Measurements from ENCODE around the gene PCDHGA12.
"Not testable (repeated sequence)": the region's sequence is repeated elsewhere in the genome, so short reads cannot be mapped to it uniquely, and the experiment has no call there.

PCDHGA12 gene

DNA sequence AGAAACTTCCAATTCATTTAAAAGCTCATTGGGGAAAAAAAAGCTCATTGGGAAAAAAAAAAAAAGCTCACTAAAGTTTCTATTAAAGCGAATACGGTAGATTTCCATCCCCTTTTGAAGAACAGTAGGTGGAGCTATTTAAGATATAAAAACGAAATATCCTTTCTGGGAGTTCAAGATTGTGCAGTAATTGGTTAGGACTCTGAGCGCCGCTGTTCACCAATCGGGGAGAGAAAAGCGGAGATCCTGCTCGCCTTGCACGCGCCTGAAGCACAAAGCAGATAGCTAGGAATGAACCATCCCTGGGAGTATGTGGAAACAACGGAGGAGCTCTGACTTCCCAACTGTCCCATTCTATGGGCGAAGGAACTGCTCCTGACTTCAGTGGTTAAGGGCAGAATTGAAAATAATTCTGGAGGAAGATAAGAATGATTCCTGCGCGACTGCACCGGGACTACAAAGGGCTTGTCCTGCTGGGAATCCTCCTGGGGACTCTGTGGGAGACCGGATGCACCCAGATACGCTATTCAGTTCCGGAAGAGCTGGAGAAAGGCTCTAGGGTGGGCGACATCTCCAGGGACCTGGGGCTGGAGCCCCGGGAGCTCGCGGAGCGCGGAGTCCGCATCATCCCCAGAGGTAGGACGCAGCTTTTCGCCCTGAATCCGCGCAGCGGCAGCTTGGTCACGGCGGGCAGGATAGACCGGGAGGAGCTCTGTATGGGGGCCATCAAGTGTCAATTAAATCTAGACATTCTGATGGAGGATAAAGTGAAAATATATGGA, at the start of gene PCDHGA12:
Gene PCDHGA12 (plus strand): TSS at position 176 of the 782 bp plus-strand sequence. CDS start 253 bp downstream, at position 429.
- no peak for FAIRE-seq

DNA sequence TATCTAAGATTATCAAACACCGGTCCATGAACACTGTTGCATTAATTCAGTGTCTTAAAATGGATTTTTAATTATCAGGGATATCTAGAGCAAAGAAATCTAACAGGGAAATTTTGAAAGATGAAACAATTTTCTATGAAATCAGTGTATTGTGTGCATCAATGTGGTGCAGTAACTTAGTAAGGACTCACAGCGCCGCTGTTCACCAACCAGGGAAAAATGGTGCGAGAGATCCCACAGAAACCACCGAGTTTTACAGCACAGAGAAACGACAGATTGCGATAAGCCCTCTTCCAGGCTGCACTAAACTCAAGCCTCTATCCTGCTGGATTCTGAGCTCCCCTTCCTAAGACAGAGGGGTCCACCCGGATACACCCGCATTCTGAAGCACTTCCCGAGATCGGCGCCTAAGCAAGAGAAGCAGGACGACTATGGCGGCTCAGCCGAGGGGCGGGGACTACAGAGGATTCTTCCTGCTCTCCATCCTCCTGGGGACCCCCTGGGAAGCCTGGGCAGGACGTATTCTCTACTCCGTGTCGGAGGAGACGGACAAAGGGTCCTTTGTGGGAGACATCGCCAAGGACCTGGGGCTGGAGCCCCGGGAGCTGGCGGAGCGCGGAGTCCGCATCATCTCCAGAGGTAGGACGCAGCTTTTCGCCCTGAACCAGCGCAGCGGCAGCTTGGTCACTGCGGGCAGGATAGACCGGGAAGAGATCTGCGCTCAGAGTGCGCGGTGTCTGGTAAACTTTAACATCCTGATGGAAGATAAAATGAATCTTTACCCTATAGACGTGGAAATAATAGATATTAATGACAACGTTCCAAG, 47.6 kb upstream of the PCDHGA12 start, which contains the start of gene PCDHGA7:
Gene PCDHGA7 (plus strand): TSS at position 274 of the 826 bp plus-strand sequence. CDS start 158 bp downstream, at position 432.
- no peak for FAIRE-seq

DNA sequence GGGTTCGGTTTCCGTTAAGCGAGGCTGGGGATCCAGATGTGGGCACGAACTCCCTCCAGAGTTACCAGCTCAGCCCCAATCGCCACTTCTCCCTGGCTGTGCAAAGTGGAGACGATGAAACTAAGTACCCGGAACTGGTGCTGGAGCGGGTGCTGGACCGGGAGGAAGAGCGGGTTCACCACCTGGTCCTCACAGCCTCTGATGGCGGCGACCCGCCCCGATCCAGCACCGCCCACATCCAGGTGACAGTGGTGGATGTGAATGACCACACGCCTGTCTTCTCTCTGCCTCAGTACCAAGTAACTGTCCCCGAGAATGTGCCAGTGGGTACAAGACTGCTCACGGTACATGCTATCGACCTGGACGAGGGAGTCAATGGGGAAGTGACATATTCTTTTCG, 47.0 kb upstream of the PCDHGA12 start:
- FAIRE-seq = no peak

DNA sequence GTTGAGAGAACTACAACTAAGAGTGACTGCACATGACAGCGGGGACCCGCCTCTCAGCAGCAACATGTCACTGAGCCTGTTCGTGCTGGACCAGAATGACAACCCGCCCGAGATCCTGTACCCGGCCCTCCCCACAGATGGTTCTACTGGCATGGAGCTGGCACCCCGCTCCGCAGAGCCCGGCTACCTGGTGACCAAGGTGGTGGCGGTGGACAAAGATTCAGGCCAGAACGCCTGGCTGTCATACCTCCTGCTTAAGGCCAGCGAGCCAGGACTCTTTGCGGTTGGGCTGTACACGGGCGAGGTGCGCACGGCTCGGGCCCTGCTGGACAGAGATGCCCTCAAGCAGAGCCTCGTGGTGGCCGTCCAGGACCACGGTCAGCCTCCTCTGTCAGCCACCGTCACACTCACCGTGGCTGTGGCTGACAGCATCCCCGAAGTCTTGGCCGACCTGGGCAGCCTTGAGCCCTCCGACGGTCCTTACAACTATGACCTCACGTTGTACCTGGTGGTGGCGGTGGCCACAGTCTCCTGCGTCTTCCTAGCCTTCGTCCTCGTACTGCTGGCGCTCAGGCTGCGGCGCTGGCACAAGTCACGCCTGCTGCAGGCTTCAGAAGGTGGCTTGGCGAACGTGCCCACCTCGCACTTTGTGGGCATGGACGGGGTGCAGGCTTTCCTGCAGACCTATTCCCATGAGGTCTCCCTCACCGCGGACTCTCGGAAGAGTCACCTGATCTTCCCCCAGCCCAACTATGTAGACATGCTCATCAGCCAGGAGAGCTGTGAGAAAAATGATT, 45.6 kb upstream of the PCDHGA12 start:
- FAIRE-seq = no peak

DNA sequence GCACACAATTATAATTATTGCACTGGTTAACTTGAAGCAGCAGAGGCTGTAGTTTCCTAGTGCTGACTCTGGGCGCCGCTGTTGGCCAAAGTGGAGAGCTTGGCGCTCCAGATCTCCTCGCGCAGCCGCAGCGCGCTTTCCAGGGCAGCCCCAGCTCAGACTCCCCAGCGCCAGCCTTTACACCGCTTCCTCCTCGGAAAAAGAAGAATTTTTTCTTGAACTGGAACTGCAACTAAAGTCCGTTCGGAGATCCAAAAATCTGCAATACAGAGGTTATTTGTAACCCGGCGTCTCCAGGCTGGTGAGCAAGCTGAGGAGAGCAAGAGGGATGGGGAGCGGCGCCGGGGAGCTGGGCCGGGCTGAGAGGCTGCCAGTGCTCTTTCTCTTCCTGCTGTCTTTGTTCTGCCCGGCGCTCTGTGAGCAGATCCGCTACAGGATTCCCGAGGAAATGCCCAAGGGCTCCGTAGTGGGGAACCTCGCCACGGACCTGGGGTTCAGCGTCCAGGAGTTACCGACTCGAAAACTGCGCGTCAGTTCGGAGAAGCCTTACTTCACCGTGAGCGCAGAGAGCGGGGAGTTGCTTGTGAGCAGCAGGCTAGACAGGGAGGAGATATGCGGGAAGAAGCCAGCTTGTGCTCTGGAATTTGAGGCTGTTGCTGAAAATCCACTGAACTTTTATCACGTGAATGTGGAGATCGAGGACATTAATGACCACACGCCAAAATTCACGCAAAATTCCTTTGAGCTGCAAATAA, 42.6 kb upstream of the PCDHGA12 start, which contains the start of gene PCDHGB4:
Gene PCDHGB4 (plus strand): TSS at position 142 of the 755 bp plus-strand sequence. CDS start 187 bp downstream, at position 329.
- FAIRE-seq = not testable (repeated sequence)

DNA sequence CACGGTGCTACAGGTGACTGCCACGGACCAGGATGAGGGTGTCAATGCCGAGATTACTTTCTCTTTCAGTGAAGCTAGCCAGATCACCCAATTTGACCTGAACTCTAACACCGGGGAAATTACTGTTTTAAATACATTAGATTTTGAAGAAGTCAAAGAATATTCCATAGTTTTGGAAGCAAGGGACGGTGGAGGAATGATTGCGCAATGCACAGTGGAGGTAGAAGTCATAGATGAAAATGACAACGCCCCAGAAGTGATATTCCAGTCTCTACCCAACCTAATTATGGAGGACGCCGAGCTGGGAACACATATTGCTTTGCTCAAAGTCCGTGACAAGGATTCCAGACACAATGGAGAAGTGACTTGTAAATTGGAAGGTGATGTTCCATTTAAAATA, 41.6 kb upstream of the PCDHGA12 start:
- no peak for FAIRE-seq

DNA sequence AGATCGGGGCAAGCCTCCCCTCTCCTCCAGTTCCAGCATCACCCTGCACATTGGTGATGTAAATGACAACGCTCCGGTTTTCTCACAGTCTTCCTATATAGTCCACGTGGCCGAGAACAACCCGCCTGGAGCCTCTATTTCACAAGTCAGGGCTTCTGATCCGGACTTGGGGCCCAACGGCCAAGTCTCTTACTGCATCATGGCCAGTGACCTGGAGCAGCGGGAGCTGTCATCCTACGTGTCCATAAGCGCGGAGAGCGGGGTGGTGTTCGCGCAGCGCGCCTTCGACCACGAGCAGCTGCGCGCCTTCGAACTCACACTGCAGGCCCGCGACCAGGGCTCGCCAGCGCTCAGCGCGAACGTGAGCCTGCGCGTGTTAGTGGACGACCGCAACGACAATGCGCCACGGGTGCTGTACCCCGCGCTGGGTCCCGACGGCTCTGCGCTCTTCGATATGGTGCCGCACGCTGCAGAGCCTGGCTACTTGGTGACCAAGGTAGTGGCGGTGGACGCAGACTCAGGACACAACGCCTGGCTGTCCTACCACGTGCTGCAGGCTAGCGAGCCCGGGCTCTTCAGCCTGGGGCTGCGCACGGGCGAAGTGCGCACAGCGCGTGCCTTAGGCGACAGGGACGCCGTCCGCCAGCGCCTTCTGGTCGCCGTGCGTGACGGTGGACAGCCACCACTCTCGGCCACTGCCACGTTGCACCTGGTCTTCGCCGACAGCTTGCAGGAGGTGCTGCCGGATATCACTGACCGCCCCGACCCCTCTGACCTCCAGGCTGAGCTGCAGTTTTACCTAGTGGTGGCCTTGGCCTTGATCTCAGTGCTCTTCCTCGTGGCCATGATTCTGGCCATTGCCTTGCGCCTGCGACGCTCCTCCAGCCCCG, 40.9 kb upstream of the PCDHGA12 start:
- no peak for FAIRE-seq

DNA sequence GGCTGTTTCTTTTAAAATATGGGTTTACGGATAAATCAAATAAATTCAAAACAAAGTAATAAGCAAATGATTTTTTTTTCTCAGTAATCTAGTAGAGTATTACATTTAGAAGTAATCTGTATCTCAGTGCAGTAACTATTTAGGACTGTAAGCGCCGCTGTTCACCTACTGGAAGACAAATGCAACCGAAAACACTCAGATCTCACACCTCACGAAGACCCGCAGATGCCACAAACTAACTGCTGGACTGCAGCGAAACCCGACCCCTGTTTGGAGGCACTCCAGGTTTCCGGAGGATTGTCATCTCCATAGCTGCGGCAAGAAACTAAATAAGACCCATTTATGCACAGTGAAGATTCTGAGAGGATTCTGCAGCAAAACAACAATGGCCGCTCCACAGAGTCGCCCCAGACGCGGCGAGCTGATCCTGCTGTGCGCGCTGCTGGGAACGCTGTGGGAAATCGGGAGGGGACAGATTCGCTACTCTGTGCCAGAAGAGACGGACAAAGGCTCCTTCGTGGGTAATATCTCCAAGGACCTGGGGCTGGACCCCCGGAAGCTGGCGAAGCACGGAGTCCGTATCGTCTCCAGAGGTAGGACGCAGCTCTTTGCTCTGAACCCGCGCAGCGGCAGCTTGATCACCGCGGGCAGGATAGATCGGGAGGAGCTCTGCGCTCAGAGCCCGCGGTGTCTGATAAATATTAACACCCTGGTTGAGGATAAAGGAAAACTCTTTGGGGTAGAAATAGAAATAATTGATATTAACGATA, 37.7 kb upstream of the PCDHGA12 start, which contains the start of gene PCDHGA8:
Gene PCDHGA8 (plus strand): TSS at position 205 of the 770 bp plus-strand sequence. CDS start 181 bp downstream, at position 386.
- no peak for FAIRE-seq

DNA sequence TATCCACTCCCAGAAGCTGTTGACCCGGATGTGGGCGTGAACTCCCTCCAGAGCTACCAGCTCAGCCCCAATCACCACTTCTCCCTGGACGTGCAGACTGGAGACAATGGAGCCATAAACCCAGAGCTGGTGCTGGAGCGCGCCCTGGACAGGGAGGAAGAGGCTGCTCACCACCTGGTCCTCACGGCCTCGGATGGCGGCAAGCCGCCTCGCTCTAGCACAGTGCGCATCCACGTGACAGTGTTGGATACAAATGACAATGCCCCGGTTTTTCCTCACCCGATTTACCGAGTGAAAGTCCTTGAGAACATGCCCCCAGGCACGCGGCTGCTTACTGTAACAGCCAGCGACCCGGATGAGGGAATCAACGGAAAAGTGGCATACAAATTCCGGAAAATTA, 37.0 kb upstream of the PCDHGA12 start:
- no peak for FAIRE-seq

DNA sequence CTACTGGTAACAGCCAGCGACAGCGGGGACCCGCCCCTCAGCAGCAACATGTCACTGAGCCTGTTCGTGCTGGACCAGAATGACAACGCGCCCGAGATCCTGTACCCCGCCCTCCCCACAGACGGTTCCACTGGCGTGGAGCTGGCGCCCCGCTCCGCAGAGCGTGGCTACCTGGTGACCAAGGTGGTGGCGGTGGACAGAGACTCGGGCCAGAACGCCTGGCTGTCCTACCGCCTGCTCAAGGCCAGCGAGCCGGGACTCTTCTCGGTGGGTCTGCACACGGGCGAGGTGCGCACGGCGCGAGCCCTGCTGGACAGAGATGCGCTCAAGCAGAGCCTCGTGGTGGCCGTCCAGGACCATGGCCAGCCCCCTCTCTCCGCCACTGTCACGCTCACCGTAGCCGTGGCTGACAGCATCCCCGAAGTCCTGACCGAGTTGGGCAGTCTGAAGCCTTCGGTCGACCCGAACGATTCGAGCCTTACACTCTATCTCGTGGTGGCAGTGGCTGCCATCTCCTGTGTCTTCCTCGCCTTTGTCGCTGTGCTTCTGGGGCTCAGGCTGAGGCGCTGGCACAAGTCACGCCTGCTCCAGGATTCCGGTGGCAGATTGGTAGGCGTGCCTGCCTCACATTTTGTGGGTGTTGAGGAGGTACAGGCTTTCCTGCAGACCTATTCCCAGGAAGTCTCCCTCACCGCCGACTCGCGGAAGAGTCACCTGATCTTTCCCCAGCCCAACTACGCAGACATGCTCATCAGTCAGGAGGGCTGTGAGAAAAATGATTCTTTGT, 35.7 kb upstream of the PCDHGA12 start:
- FAIRE-seq = not testable (repeated sequence)

DNA sequence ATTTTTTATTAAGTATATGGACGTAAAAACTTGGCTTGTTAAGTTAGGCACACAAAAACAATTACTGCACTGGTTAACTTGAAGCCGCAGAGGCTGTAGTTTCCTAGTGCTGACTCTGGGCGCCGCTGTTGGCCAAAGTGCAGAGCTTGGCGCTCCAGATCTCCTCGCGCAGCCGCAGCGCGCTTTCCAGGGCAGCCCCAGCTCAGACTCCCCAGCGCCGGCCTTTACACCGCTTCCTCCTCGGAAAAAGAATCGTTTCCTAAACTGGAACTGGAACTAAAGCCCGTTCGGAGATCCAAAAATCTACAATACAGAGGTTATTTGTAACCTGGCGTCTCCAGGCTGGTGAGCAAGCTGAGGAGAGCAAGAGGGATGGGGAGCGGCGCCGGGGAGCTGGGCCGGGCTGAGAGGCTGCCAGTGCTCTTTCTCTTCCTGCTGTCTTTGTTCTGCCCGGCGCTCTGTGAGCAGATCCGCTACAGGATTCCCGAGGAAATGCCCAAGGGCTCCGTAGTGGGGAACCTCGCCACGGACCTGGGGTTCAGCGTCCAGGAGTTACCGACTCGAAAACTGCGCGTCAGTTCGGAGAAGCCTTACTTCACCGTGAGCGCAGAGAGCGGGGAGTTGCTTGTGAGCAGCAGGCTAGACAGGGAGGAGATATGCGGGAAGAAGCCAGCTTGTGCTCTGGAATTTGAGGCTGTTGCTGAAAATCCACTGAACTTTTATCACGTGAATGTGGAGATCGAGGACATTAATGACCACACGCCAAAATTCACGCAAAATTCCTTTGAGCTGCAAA, 32.4 kb upstream of the PCDHGA12 start, which contains the start of gene PCDHGB5:
Gene PCDHGB5 (plus strand): TSS at position 192 of the 796 bp plus-strand sequence. CDS start 181 bp downstream, at position 373.
- FAIRE-seq = not testable (repeated sequence)

DNA sequence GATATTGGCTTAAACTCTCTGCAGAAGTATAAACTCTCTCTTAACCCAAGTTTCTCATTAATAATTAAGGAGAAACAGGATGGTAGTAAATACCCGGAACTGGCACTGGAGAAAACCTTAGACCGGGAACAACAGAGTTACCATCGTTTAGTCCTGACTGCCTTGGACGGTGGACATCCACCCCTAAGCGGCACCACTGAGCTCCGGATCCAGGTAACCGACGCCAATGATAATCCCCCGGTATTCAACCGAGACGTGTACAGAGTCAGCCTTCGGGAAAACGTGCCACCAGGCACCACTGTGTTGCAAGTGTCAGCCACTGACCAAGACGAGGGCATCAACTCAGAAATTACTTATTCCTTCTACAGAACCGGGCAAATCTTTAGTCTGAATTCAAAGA, 31.7 kb upstream of the PCDHGA12 start:
- FAIRE-seq = no peak

DNA sequence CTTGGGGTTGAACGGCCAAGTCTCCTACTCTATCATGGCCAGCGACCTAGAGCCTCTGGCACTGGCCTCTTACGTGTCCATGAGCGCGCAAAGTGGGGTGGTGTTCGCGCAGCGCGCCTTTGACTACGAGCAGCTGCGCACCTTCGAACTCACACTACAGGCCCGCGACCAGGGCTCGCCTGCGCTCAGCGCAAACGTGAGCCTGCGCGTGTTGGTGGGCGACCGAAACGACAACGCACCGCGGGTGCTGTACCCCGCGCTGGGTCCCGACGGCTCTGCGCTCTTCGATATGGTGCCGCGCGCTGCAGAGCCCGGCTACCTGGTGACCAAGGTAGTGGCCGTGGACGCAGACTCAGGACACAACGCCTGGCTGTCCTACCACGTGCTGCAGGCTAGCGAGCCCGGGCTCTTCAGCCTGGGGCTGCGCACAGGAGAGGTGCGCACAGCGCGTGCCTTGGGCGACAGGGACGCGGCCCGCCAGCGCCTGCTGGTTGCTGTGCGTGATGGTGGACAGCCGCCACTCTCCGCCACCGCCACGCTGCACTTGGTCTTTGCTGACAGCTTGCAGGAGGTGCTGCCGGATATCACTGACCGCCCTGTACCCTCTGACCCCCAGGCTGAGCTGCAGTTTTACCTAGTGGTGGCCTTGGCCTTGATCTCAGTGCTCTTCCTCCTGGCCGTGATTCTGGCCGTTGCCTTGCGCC, 30.6 kb upstream of the PCDHGA12 start:
- FAIRE-seq = no peak

DNA sequence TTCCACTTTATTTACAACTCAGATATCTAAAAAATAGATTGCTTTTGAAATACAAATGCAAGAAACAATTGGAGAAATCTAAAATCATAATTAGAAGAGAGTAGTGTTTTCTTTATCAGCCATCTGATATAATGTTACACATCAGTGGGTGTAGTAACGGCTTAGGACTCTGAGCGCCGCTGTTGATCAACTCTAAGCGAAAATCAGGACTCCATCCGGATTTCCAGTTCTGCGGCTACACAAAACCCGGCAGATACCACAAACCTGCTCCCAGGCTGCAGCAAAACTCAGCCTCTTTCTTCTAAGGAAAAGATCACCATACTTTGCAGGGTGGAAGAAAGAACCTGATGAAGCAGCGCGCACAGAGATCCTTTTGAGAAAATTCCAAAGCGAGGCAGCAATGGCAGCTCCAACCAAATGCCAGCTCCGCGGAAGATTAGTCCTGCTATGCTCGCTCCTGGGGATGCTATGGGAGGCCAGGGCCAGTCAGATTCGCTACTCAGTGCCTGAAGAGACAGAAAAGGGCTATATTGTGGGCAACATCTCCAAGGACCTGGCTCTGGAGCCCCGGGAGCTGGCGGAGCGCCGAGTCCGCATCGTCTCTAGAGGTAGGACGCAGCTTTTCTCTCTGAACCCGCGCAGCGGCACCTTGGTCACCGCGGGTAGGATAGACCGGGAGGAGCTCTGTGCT, 27.6 kb upstream of the PCDHGA12 start, which contains the start of gene PCDHGA9:
Gene PCDHGA9 (plus strand): TSS at position 226 of the 691 bp plus-strand sequence. CDS start 175 bp downstream, at position 401.
- peak; percentile 60 for FAIRE-seq

DNA sequence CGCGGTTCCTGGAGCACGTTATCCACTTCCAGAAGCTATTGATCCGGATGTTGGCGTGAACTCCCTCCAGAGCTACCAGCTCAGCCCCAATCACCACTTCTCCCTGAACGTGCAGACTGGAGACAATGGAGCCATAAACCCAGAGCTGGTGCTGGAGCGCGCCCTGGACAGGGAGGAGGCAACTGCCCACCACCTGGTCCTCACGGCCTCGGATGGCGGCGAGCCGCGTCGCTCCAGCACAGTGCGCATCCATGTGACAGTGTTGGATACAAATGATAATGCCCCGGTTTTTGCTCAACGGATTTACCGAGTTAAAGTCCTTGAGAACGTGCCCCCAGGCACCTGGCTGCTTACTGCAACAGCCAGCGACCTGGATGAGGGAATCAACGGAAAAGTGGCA, 26.9 kb upstream of the PCDHGA12 start:
- FAIRE-seq = no peak

DNA sequence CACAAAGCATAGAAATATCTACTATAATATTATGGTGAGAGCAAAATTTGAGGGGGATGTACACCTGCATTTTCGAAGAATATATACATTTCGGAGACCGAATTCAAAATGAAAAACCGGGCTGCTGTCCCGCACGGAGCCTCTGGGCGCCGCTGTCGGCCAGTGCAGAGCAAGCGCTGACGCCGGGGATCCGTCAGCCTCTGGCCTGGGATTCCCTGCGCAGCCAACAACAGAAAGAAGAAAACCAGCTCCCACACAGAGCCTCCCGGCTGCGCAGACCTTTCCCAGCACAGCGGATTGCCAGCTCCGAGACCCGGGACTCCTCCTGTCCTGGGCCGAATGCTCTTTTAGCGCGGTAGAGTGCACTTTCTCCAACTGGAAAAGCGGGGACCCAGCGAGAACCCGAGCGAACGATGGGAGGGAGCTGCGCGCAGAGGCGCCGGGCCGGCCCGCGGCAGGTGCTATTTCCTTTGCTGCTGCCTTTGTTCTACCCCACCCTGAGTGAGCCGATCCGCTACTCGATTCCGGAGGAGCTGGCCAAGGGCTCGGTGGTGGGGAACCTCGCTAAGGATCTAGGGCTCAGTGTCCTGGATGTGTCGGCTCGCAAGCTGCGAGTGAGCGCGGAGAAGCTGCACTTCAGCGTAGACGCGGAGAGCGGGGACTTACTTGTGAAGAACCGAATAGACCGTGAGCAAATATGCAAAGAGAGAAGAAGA, 22.4 kb upstream of the PCDHGA12 start, which contains the start of gene PCDHGB6:
Gene PCDHGB6 (plus strand): TSS at position 232 of the 716 bp plus-strand sequence. CDS start 182 bp downstream, at position 414.
- FAIRE-seq = not testable (repeated sequence)
